Measurements from ENCODE around the gene OR5B12. TPM values are rescaled to one million over a fixed set of nuclear protein-coding genes. Genes with fewer than 3 reads are reported as not detected.

The OR5B12 gene
- total RNA-seq, 2 experiments from 2014 or later: not detected

Other genes with a start within 250 kb of the OR5B12 start
- not detected for gene OR1S2, start 238.1 kb downstream of the OR5B12 start, total RNA-seq
- gene OR1S1, start 229.5 kb downstream of the OR5B12 start, total RNA-seq: not detected
- not detected for gene OR10Q1, start 213.3 kb downstream of the OR5B12 start, total RNA-seq
- not detected for gene OR10W1, start 174.0 kb downstream of the OR5B12 start, total RNA-seq
- not detected for gene OR5B17, start 83.2 kb downstream of the OR5B12 start, total RNA-seq
- not detected for gene OR5B3, start 35.4 kb downstream of the OR5B12 start, total RNA-seq
- not detected for gene OR5B2, start 14.1 kb downstream of the OR5B12 start, total RNA-seq
- under 1 TPM; 0.30 to 0.40 TPM for gene OR5B21, start 65.9 kb upstream of the OR5B12 start, total RNA-seq
- gene LPXN, start 133.6 kb upstream of the OR5B12 start, total RNA-seq: 100 to 1,000 TPM; 121 to 130 TPM
- gene ZFP91, start 136.8 kb upstream of the OR5B12 start, total RNA-seq: 10 to 100 TPM; 52.7 to 55.6 TPM
- 1 to 10 TPM; 2.2 to 2.3 TPM for gene CNTF, start 180.4 kb upstream of the OR5B12 start, total RNA-seq

Data from activated CD8-positive, alpha-beta memory T cell treated with anti-CD3 and anti-CD28 coated beads for 36 hours (primary cell).